Mammary epithelial cell (primary cell): ENCODE results near the gene GSPT1.
"Not testable (repeated sequence)": the region's sequence is repeated elsewhere in the genome, so short reads cannot be mapped to it uniquely, and the experiment has no call there.

Experiments
- EZH2 ChIP-seq: IDR thresholded peaks from 2 replicates; pipeline ENCODE4 v1.6.1; 2012; ENCODE audit warnings: low read length, inconsistent platforms, borderline replicate concordance
- TF ChIP-seq, protein P1 (sequence below), 2 donors: IDR thresholded peaks in 1 of 2; conservative IDR thresholded peaks in 1 of 2; 2 replicates each; pipeline ENCODE4 v1.5.1; 2011 to 2012; ENCODE audit warnings: inconsistent platforms in 2 of 2, low read length in 2 of 2, mild to moderate bottlenecking in 2 of 2, control low read depth in 1 of 2, low read depth in 1 of 2; ENCODE audit not compliant: insufficient read depth in 1 of 2; ENCODE audit errors: extremely low read depth in 1 of 2

DNA sequence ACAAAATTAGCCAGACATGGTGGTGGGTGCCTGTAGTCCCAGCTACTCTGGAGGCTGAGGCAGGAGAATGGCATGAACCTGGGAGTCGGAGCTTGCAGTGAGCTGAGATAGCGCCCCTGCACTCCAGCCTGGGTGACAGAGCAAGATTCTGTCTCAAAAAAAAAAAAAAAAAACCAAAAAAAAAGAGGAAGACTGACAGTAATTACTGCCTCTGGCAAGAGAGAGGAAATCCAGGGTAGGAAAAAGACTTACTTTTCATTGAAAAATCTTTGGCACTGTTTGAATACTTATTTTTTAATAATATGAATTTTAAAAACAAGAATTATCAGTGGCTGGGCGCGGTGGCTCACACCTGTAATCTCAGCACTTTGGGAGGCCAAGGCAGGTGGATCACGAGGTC, 46.7 kb upstream of the GSPT1 start:
- TF ChIP-seq, protein P1, sequence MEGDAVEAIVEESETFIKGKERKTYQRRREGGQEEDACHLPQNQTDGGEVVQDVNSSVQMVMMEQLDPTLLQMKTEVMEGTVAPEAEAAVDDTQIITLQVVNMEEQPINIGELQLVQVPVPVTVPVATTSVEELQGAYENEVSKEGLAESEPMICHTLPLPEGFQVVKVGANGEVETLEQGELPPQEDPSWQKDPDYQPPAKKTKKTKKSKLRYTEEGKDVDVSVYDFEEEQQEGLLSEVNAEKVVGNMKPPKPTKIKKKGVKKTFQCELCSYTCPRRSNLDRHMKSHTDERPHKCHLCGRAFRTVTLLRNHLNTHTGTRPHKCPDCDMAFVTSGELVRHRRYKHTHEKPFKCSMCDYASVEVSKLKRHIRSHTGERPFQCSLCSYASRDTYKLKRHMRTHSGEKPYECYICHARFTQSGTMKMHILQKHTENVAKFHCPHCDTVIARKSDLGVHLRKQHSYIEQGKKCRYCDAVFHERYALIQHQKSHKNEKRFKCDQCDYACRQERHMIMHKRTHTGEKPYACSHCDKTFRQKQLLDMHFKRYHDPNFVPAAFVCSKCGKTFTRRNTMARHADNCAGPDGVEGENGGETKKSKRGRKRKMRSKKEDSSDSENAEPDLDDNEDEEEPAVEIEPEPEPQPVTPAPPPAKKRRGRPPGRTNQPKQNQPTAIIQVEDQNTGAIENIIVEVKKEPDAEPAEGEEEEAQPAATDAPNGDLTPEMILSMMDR (conservative IDR thresholded peaks at IDR 0.05 in 1 of 2, IDR thresholded peaks at IDR 0.05 in 1 of 2; ENCODE audit: extremely low read depth in 1 of 2, insufficient read depth in 1 of 2, low read depth in 1 of 2, low read length in 2 of 2): not testable (repeated sequence)
- TF ChIP-seq EZH2: not testable (repeated sequence)
